ENCODE results near the gene OSER1.
"Not testable (repeated sequence)": the region's sequence is repeated elsewhere in the genome, so short reads cannot be mapped to it uniquely, and the experiment has no call there.

DNA sequence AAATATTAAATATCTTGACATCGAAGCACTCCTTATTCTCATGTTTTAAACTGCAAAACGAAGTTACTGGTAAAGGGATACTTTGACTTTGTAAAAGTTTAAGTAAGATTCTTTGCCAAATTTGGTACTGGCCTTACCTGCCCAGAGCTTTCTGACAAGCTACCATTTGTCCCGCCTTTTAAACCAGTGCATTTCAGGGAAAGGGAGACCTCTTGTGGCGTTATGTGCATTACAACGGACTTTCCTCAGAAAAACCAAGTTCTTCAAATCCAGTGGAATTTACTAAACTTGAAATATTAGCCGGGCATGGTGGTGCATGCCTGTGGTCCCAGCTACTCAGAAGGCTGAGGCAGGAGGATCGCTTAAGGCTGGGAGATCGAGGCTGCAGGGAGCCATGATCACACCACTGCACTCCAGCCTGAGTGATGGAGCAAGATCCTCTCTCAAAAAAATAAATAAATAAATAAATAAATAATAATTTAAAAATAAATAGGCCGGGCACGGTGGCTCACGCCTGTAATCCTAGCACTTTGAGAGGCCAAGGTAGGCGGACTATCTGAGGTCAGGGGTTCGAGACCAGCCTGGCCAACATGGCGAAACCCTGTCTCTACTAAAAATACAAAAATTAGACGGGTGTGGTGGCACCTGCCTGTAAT lies 20.2 kb downstream of the OSER1 start:
- TF ChIP-seq, protein P1, sequence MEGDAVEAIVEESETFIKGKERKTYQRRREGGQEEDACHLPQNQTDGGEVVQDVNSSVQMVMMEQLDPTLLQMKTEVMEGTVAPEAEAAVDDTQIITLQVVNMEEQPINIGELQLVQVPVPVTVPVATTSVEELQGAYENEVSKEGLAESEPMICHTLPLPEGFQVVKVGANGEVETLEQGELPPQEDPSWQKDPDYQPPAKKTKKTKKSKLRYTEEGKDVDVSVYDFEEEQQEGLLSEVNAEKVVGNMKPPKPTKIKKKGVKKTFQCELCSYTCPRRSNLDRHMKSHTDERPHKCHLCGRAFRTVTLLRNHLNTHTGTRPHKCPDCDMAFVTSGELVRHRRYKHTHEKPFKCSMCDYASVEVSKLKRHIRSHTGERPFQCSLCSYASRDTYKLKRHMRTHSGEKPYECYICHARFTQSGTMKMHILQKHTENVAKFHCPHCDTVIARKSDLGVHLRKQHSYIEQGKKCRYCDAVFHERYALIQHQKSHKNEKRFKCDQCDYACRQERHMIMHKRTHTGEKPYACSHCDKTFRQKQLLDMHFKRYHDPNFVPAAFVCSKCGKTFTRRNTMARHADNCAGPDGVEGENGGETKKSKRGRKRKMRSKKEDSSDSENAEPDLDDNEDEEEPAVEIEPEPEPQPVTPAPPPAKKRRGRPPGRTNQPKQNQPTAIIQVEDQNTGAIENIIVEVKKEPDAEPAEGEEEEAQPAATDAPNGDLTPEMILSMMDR (IDR thresholded peaks at IDR 0.05), result peak in 5 of 7 experiments; percentile 48 to 83 (median 69)
- not testable (repeated sequence) for TF ChIP-seq POLR2A (IDR thresholded peaks at IDR 0.05)
- peak in 2 of 3 donors; percentile 6 to 34 for TF ChIP-seq POLR2AphosphoS5 (IDR thresholded peaks at IDR 0.05)

All from stomach (tissue), 4 donors.